GM10266 (cell line): ENCODE data around the gene ZIC4.

Experiments
- DNase-seq: peaks from one replicate; pipeline ENCODE4 v3.0.0; 2012; ENCODE audit errors: extremely low spot score
- TF ChIP-seq, protein P1 (sequence below): IDR thresholded peaks from 2 replicates; pipeline ENCODE4 v1.5.1; 2012; ENCODE audit warnings: mild to moderate bottlenecking, low read depth; ENCODE audit not compliant: control insufficient read depth, insufficient read depth; ENCODE audit errors: missing control alignments

The ZIC4 gene

DNA sequence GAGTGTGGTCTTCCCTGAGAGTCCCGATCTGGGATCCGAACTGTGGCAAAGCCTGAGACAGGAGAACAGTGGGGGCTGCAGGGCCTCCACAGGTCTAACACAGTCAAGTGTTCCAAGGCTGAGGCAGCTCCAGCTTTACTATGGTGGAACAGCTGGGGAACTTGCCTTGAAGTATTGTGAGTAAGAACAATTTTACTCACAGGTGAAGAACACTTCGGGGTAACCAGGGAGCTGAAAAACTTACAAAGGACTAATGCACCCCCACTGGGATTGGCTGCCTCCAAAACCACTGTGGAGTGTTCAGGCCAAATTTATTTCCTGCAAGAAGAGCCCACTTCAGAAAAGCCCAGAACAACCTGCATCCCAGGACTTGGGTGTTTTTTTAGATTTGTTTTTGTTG lies 25.4 kb downstream of the ZIC4 start:
- DNase-seq: no peak
- TF ChIP-seq, protein P1, sequence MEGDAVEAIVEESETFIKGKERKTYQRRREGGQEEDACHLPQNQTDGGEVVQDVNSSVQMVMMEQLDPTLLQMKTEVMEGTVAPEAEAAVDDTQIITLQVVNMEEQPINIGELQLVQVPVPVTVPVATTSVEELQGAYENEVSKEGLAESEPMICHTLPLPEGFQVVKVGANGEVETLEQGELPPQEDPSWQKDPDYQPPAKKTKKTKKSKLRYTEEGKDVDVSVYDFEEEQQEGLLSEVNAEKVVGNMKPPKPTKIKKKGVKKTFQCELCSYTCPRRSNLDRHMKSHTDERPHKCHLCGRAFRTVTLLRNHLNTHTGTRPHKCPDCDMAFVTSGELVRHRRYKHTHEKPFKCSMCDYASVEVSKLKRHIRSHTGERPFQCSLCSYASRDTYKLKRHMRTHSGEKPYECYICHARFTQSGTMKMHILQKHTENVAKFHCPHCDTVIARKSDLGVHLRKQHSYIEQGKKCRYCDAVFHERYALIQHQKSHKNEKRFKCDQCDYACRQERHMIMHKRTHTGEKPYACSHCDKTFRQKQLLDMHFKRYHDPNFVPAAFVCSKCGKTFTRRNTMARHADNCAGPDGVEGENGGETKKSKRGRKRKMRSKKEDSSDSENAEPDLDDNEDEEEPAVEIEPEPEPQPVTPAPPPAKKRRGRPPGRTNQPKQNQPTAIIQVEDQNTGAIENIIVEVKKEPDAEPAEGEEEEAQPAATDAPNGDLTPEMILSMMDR: no peak

DNA sequence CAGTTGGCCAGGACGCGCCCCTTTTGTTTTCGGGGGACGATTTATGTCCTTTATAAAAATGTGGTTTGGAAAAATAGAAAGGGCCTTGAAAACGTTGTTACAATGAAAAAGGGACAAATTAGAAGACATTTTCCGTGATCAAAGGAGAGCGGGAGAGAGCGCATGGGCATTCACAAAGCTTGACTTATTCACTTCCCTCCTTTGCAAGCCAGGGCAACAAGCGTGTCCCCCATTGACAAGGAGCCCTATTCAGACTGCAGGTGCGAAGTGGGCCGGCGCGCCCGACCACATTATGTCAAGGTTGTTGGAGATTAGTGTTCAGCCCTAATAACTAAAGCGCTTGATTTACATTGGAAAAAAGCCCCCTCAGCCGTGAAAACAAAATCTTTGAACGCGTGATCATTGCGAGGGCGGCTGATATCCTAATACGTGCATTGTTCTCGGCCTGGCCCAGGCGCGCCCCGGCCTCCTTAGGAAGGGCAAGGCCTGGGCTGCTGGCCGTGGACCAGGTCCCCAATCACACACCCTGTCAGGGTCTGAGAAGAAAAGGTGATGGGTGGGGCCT lies 25.9 kb downstream of the ZIC4 start:
- no peak for DNase-seq
- TF ChIP-seq, protein P1: no peak

DNA sequence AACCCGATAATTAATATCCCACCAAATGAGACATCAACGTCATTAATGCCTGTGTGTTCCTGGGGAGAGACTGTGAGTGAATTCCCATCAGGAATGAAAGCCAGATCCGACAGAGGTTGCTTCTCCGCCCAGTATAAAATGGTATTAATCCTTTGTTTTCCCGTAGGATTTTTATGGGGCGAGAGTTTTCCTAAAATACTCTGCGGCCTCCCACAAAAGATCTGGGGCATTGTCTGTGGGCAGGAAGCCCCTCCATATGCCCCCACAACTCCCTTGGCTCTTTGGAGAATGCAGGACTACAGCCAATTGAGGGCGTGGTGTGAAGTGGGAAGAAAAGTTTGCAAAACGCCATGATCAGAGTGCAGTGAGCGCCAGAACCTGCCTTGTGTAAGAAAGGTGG lies 26.7 kb downstream of the ZIC4 start:
- no peak for DNase-seq
- TF ChIP-seq, protein P1: no peak

DNA sequence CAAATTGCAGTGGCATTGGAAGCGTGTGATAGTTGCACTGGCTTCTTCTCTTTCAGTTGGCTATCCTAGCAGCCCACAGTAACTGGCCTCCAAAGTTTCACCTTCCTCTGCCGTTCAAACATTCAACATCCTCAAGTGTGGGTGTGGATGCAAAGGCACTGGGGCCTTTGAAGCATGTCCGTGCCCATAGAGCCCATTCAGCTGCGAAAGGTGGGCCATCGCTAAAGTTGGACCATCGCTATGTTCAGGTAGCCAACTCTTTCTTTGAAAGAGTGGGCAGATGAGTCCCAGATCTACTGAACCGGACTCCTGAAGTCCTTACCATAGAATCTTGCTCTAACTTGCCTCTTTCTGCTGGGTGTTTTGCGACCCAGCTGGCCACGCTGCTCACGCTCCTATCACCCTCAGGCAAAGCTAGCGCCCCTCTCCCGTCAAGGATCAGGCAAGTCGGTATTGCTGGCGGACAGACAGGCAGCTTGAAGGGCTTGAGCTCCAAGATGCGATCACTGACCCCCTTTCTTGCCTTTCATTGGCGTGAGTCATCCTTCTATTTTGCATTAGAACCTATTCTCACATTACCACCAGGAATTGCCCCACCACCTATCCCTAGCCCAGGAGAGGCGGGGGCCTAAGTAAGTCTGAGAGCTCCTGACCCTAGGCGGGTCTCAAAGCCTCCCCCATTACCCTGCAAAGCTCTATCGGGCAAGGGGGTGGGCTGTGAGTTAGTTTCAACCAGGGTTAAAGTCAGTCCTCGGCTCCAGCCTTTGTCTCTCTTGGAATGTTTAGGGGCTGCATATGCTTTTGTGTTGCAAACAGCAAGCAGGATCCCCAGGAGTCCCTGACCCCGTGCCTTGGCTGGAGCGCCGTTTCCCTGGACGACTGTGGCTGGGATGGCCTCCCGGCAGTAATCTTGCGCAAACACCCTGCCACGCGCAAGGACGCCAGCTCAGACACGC lies 28.7 kb downstream of the ZIC4 start:
- TF ChIP-seq, protein P1: no peak
- no peak for DNase-seq

DNA sequence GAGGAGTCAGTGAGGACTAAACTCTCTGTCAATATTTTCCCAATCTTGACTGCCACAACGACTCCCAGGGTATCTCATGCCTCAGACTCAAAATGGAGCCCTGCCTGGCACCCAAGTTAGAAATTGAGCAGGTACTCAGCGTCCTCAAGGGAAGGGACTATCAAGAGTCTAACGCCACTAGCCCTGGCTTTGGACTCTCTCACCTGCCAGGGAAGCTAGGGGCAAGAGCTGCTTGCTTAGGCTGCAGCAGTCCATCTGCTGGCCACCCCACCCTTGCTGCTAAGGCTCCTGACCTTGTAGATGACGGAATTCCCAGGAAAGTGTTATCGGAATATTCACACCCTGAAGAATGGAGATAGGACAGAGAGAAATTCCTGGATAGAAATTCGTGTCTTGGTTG lies 33.0 kb downstream of the ZIC4 start:
- DNase-seq: no peak
- TF ChIP-seq, protein P1: no peak

DNA sequence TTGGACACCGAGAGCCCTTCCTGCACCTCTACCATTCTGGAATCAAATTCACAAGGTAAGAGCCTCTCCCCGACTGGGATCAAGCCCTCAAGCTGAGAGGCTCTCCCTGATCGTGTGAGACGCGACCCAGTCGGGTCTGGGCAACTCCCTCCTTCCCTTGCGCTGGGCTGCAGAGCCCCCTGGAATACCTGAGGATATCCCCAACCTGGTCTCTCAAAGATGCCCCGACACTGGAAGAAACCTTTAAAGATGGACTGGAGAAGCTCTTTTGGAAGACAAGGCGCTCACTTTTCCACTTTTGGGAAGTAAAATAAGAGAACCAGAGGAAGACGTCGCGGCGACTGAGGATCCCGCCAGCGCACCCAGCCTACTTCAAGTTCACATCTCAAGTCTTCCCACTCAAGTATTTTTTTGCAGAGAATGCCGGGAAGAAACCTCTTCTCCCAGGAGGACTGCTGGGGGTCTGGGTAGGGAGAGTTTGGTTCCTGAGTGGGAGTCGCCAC lies 33.8 kb downstream of the ZIC4 start:
- TF ChIP-seq, protein P1: no peak
- no peak for DNase-seq
